Measurements from ENCODE around the gene CLDN15.
"Not testable (repeated sequence)": the region's sequence is repeated elsewhere in the genome, so short reads cannot be mapped to it uniquely, and the experiment has no call there.

CLDN15 gene, protein sequence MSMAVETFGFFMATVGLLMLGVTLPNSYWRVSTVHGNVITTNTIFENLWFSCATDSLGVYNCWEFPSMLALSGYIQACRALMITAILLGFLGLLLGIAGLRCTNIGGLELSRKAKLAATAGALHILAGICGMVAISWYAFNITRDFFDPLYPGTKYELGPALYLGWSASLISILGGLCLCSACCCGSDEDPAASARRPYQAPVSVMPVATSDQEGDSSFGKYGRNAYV

GRCh38 chr7:101237206-101238067 is at the start of gene CLDN15:
Gene CLDN15 (minus strand): TSS chr7:101237802. CDS start chr7:101237581, 221 bp downstream.
- DNase-seq (ENCODE audit: low spot score): peak; percentile 6

- no peak for DNase-seq (ENCODE audit: low spot score)
These were observed 49.4 kb upstream of the CLDN15 start for GRCh38 chr7:101287032-101287431.

DNA sequence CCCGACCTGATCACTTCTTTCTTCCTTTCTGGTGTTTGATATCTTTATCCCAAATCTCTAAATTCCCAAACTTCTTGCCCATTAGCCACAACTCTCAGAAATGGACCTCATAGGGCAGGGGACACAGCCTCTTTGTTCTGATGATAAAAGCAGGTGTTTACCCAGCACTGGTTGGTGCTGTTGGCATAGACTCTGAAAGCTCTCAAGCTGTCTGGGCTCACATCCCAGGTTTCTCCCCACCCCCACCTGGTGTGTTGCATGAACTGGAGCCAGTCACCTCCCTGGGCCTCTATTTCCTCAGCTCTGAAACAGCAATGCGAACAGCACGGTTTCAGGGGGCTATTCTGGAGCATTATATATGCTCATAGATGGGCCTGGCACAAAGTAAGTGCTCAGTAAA is 48.3 kb upstream of the CLDN15 start:
- not testable (repeated sequence) for DNase-seq (ENCODE audit: low spot score)

GRCh38 chr7:101285171-101285570 is 47.6 kb upstream of the CLDN15 start:
- no peak for DNase-seq (ENCODE audit: low spot score)

GRCh38 chr7:101280912-101281311 is 43.3 kb upstream of the CLDN15 start:
- not testable (repeated sequence) for DNase-seq (ENCODE audit: low spot score)

DNA sequence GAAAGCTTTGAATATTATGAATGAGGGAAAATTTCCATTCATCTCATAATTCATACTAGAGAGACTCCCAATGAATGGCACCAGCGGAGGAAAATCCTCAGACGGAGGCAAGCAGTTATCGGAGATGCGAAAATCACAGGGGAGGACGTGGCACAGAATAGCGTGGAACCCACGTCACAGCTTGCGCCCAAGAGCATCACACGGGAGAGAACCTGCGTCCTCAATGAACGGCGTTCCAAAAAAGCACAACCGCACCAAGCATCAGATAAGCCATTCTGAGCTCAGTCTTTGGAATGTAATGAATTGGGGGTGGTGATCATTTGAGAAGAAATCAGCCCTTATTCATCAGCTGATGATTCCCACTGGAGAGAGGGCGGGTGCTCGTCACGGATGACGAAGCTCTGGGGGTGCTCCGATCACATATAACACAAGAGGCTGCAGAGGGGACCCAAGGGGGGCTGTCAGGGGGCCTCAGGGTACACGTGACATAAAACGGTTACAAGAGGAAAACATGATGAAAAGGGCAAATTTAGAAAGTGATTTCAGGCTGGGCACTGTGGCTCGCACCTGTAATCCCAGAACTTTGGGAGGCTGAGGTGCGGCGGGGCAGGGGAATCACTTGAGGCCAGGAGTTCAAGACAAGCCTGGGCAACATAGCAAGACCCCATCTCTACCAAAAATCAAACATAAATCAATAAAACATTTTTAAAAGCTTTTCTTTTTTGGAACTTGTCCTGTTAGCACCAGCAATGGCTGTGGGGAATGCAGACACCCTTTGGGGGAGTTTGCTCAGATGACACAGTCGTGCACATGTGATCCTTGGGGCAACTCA is 41.1 kb upstream of the CLDN15 start:
- DNase-seq (ENCODE audit: low spot score): no peak

DNA sequence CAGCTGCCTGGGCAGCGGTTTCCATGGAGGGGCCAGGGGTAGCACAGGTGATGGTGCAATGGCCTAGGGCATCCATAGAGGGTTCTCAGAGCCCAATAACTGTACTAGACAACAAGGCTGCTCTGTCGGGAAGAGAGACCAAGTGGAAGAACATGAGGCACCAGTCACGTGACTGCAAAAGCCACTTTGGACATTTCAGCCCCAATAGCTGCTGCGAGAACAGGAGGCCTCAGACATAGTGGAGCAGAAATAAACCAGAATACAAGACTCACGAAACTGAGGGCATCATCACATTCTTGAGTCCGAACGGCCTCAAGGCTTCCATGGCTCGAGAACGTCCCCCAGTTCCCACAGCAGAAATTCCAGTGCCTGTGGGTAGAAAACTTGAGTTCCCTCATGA is 39.6 kb upstream of the CLDN15 start:
- no peak for DNase-seq (ENCODE audit: low spot score)

DNA sequence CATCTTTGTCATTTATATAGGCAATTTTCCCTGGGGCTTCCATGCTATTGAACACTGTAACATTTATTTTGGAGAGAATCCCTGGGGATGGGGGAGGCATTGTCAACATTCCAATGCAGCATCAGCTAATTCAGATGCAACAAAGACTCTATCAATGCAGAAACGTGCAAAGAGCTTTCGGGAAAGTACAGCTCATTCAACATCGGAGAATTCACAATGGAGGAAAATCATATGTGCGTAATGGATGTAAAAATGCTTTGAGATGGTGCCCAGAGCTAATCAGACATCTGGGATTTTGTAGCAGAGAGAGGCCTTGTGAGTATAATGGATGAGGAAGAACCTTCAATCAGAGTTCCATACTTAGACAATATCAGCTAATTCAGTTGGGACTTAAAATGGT is 35.6 kb upstream of the CLDN15 start:
- DNase-seq (ENCODE audit: low spot score): no peak

DNA sequence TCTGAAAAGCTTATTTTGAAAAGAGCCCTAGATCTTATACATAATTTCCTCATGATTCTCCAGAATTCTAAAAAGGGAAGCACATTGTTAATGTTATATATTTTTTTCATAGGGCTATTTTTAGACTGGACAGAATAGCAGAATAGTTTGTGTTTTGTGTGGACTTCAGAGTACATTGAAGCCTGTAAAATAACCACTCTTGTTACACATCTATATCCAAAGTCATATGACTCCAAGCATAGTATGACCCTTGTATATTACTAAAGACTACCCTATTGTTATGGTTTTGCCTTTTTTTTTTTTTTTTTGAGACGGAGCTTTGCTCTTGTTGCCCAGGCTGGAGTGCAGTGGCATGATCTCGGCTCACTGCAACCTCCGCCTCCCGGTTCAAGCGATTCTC is 33.4 kb upstream of the CLDN15 start:
- no peak for DNase-seq (ENCODE audit: low spot score)

- no peak for DNase-seq (ENCODE audit: low spot score)
These were observed 32.1 kb upstream of the CLDN15 start for GRCh38 chr7:101269664-101270063.

- DNase-seq (ENCODE audit: low spot score): no peak
These were observed 28.3 kb upstream of the CLDN15 start for GRCh38 chr7:101265622-101266516.

DNA sequence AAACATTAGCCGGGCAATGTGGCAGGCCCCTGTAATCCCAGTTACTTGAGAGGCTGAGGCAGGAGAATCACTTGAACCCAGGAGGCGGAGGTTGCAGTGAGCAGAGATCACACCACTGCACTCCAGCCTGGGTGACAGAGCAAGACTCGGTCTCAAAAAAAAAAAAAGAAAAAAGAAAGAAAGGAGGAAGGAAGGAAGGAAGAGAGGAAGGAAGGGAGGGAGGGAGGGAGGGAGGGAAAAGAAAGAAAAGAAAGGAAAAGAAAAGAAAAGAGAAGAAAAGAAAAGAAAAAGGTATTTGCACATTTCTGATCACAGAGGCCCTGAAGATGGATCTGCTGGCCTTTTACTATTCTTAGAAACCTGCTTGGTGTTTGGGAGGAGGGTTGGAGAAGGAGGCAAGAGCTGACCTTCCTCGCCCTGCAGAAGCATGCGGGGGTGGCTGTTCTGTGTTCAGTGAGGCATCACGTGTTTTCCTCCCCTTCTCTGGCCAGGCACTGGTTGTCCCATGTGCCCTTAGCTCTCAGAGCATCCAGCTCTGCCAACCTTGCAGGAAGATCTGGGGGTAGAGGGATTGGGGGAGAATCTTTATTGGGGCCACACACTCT is 26.6 kb upstream of the CLDN15 start:
- not testable (repeated sequence) for DNase-seq (ENCODE audit: low spot score)

- no peak for DNase-seq (ENCODE audit: low spot score)
These were observed 20.7 kb upstream of the CLDN15 start for GRCh38 chr7:101258243-101258731.

- DNase-seq (ENCODE audit: low spot score): no peak
These were observed 18.2 kb upstream of the CLDN15 start for GRCh38 chr7:101255796-101256195.

DNA sequence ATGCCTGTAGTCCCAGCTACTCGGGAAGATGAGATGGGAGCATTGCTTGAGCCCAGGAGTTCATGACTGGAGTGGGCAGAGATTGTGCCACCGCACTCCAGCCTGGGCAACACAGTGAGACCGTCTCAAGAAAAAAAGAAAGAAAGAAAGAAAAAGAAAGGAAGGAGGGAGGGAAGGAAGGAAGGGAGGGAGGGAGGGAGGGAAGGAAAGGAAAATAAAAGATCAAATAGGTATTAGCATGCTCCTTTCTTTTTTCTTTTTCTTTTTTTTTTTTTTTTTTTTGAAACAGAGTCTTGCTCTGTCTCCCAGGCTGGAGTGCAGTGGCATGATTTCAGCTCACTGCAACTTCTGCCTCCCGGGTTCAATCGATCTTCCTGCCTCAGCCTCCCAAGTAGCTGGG is 15.6 kb upstream of the CLDN15 start:
- DNase-seq (ENCODE audit: low spot score): not testable (repeated sequence)

DNA sequence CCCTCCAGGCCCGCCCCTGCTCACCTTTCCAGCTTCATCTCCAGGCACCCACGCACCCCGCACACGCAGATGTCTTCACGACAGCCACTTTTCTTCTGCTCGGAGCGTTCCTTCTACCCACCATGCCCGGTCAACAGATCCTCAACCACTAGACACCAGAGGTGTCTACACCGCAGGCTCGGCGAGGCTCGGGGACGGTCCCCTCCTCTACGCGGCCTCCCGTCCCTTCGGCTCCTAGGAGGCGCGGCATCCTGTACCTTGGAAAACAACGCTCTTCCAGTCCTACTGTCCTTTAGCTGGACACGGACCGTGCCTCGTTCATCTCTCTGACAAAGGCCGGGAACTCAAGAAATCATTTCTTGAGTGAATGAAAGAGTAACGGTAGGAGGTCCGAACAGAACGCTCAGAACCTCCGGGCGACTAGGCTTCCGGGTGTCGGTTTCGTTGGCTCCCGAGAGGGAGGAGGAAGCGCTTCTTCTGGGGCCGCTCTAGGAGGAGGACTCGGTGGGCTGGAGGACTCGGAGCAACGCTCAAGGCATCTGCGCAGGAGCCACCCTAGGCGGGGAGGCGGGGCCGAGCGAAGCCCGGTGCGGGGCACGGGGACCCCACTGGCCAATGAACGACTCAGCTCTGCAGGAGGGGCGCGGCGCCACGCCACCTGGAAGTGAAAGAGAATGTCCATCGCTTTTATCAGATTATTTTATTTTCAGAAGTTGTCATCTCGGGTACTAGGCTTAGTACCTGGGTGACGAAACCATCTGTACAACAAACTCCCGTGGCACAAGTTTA is 14.5 kb upstream of the CLDN15 start:
- peak; percentile 96 for DNase-seq (ENCODE audit: low spot score)

GRCh38 chr7:101250324-101250723 is 12.7 kb upstream of the CLDN15 start:
- no peak for DNase-seq (ENCODE audit: low spot score)

GRCh38 chr7:101248276-101248675 is 10.7 kb upstream of the CLDN15 start:
- DNase-seq (ENCODE audit: low spot score): no peak

DNA sequence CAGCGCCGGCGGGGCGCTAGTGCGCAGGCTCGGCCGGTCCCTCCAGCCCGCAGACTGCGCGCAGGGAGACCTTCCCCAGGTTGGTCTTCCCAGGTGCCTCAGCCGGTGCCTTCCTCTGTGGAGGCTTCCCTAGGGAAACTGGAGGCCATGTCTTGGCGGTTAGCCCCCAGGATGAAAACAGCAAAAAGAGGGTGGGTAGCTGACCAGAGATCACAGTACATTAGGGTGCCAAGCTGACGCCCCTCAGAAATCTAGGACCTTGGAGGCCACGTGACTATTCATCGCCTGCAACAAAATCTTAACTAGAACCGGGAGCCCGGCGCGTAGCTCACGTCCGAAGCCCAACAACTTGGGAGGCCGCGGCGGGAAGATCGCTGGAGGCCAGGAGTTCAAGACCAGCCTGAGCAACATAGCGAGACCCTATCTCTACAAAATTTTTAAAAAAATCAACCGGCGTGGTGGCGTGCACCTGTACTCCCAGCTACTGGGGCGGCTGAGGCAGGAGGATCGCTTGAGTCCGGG is 7.6 kb upstream of the CLDN15 start:
- no peak for DNase-seq (ENCODE audit: low spot score)
